ENCODE data around the gene JPH2. TPM values are rescaled to one million over a fixed set of nuclear protein-coding genes. Genes with fewer than 3 reads are reported as not detected.
A peak's percentile ranks its signal among the peaks of the same experiment; 100 is the strongest.

The JPH2 gene
- total and polyA plus RNA-seq, 2 of the 4 experiments (the other 2 are of a cell fraction): 0.44 to 0.54 TPM

GRCh38 chr20:44112456-44112855 is 74.5 kb downstream of the JPH2 start:
- Histone ChIP-seq H3K56ac (ENCODE audit: extremely low read depth, insufficient read depth, low read length) (no peak overlapping the region), H3K9me1 (ENCODE audit: insufficient read depth, low read length) (no peaks in the 10 kb centered on the region; the same call in 1 of the 2 replicates), H4K5ac (ENCODE audit: low read depth, low read length) (no peak overlapping the region), H4K91ac (ENCODE audit: insufficient read depth, low read depth, low read length) (no peak overlapping the region), H3K4me3 (ENCODE audit: insufficient read depth, low read depth, low read length) (no peak overlapping the region), H3K9ac (ENCODE audit: low read depth, low read length) (no peak overlapping the region), H4K8ac (ENCODE audit: low read depth in 2 of 2, low read length in 2 of 2) (no peak overlapping the region), H2AK9ac (replicated peaks; ENCODE audit: low read depth, low read length, poor library complexity) (peak overlapping the region; percentile 55), H3K27ac (ENCODE audit: insufficient read depth, low read length) (no peak overlapping the region), H4K20me1 (ENCODE audit: insufficient read depth, low read length) (no peaks in the 10 kb centered on the region), H3K79me1 (ENCODE audit: low read depth in 1 of 2, low read length in 2 of 2) (no peaks in the 10 kb centered on the region; a peak in 1 of 4 replicates), H2BK20ac (ENCODE audit: low read depth, low read length) (no peak overlapping the region), H3K4ac (ENCODE audit: low read depth, low read length) (no peak overlapping the region), H2BK5ac (ENCODE audit: low read depth, low read length, poor library complexity, severe bottlenecking) (no peak overlapping the region), H3K4me1 (ENCODE audit: control insufficient read depth, insufficient read depth, low read length) (peaks cover 1% of the 10 kb centered on the region; the same call in 1 of the 2 replicates), H2BK15ac (ENCODE audit: low read depth, low read length) (no peak overlapping the region), H3K4me2 (ENCODE audit: low read depth, low read length) (no peak overlapping the region), H3K23ac (ENCODE audit: low read depth, low read length) (no peak overlapping the region), H2AFZ (replicated peaks; ENCODE audit: low read length, poor library complexity) (no peak overlapping the region), H2BK120ac (ENCODE audit: low read depth, low read length) (no peak overlapping the region), H2AK5ac (ENCODE audit: low read depth, low read length) (no peak overlapping the region), H3K27me3 (ENCODE audit: control insufficient read depth, insufficient read depth, low read length) (peaks cover 3% of the 10 kb centered on the region), H3K14ac (replicated peaks; ENCODE audit: low read depth, low read length) (no peak overlapping the region), H3K18ac (ENCODE audit: low read depth, low read length) (no peak overlapping the region), H3K36me3 (ENCODE audit: control insufficient read depth, insufficient read depth, low read length) (no peaks in the 10 kb centered on the region), H3K9me3 (ENCODE audit: control insufficient read depth, insufficient read depth, low read length) (peaks cover 4% of the 10 kb centered on the region)
- ChIA-PET POLR2A (ENCODE audit: unreplicated experiment) (no interaction called here), CTCF (interaction anchor here (0.6 to 1.6 kb wide), 2 partner anchors 49 to 78 kb away, joined by 3 to 8 read pairs; no protein-coding TSS in a partner anchor)
- in situ Hi-C loops (cut with MboI; ENCODE audit: low sequenced_read_pairs) (no loop called here), dilution Hi-C loops (cut with HindIII; ENCODE audit: low sequenced_read_pairs, unreplicated experiment) (no loop called here), intact Hi-C loops (cut with micrococcal nuclease) (no loop called here)
- 100% methylated on average over 2 of the region's 6 CpGs; no CpG with 5 or more reads in 1 of the 2 experiments for WGBS, 2 experiments (ENCODE audit: extremely low coverage in 2 of 2, insufficient read length in 1 of 2)
- ATAC-seq (ENCODE audit: low read depth): no peak
- TF ChIP-seq RCOR1 (IDR thresholded peaks at IDR 0.05; ENCODE audit: insufficient replicate concordance, low read length) (no peak), MAFK (IDR thresholded peaks at IDR 0.05; ENCODE audit: low read depth, low read length) (no peak), RFX5 (IDR thresholded peaks at IDR 0.05; ENCODE audit: low read depth, low read length) (no peak), FOS (IDR thresholded peaks at IDR 0.05; ENCODE audit: low read depth, low read length) (no peak), RAD21 (IDR thresholded peaks at IDR 0.05; ENCODE audit: low read length) (no peak), USF2 (IDR thresholded peaks at IDR 0.05; ENCODE audit: low read depth, low read length) (no peak), MXI1 (IDR thresholded peaks at IDR 0.05; ENCODE audit: borderline replicate concordance, low read depth, low read length) (no peak), POLR2A (IDR thresholded peaks at IDR 0.05; ENCODE audit: low read depth, low read length) (no peak), CHD1 (IDR thresholded peaks at IDR 0.05; ENCODE audit: low read depth, low read length) (no peak), ELK1 (IDR thresholded peaks at IDR 0.05; ENCODE audit: borderline replicate concordance, low read depth, low read length) (no peak), CTCF (conservative IDR thresholded peaks at IDR 0.05; ENCODE audit: low read depth, low read length) (no peak), MAZ (IDR thresholded peaks at IDR 0.05; ENCODE audit: borderline replicate concordance, low read depth, low read length) (no peak), CEBPB (IDR thresholded peaks at IDR 0.05; ENCODE audit: low read depth, low read length) (no peak), SMC3 (IDR thresholded peaks at IDR 0.05; ENCODE audit: low read depth, low read length) (no peak), BHLHE40 (IDR thresholded peaks at IDR 0.05; ENCODE audit: low read depth, low read length) (no peak), NFE2L2 (IDR thresholded peaks at IDR 0.05; ENCODE audit: low read depth, low read length) (no peak)
- no peak for DNase-seq
- no TSS peak for BruUV-seq (replicated peaks)
